ENCODE data around the gene ARHGEF16. TPM values are rescaled to one million over a fixed set of nuclear protein-coding genes. Genes with fewer than 3 reads are reported as not detected.

The ARHGEF16 gene
- total RNA-seq, 1 donor from 2014 or later: 20.3 TPM

DNA sequence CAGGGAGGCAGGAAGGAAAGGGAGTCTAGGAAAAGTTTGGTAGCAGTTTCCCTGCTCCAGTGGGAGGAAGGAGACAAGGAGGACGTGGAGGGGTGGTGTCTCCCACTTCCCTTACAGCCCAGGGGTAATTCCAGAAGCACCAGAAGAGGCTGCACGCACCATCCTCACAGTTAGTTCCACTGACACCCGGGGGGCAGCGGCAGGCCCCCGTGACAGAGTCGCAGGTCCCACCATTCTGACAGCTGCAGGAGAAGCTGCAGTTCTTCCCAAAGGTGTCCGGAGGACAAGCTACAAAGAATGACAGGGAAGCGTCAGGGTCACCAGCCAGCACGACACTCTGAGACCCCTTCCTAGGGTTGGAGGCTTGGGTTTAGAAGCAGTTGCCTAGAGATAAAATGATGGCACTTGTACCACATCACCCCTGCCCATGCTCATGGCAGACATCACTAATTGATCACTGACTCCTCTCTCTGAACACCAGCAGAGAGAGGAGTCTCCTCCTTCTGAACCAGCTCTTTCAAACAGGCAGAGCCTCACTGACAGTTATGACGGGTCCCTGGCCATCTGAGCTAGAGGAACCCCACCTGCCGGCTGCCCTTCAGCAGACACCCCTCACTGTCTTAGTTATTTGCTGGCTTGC lies 53.3 kb downstream of the ARHGEF16 start:
- Mint-ChIP-seq H3K27ac (no peak overlapping the region), H3K4me1 (no peaks in the 10 kb centered on the region), H3K9me3 (no peaks in the 10 kb centered on the region), H3K4me3 (no peak overlapping the region), H3K27me3 (ENCODE audit: low read depth) (no peaks in the 10 kb centered on the region), H3K36me3 (peaks cover 15% of the 10 kb centered on the region)
- TF ChIP-seq, protein P1, sequence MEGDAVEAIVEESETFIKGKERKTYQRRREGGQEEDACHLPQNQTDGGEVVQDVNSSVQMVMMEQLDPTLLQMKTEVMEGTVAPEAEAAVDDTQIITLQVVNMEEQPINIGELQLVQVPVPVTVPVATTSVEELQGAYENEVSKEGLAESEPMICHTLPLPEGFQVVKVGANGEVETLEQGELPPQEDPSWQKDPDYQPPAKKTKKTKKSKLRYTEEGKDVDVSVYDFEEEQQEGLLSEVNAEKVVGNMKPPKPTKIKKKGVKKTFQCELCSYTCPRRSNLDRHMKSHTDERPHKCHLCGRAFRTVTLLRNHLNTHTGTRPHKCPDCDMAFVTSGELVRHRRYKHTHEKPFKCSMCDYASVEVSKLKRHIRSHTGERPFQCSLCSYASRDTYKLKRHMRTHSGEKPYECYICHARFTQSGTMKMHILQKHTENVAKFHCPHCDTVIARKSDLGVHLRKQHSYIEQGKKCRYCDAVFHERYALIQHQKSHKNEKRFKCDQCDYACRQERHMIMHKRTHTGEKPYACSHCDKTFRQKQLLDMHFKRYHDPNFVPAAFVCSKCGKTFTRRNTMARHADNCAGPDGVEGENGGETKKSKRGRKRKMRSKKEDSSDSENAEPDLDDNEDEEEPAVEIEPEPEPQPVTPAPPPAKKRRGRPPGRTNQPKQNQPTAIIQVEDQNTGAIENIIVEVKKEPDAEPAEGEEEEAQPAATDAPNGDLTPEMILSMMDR (IDR thresholded peaks at IDR 0.05; ENCODE audit: unreplicated experiment): no peak
- no peak for DNase-seq (ENCODE audit: low spot score in 2 of 2, unreplicated experiment in 2 of 2)

DNA sequence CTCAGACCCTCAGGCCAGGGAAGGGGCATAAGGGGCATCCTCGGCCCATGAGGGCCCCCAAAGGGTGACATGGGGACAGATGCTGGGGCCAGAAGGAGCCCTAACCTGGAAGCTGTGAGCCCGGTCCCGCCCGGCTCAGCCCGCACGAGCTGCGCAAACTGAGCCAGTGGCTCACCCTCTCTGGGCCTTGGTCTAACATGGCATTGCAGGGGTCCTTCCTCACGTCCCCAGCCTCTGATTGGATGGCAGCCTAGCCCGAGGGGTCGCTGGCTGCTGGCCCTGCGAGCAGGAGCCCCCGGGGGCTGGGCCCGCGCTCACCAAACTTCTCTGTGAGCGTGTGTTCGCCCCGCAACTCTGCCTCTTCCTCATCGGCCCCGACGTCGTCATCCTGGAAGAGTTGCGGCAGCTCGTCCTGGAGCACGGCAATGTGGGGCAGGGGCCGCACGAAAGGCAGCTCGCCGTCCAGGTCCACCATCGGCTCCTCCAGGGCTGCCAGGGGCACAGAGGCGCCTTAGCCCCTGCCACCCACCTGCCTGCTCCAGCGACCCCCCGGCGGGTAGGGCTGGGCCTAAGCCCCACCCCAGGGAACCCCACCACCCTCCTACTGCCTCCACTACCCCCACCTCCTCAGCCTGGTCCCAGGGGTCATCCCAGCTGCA lies 54.4 kb downstream of the ARHGEF16 start:
- Mint-ChIP-seq H3K4me1 (no peaks in the 10 kb centered on the region), H3K36me3 (peaks cover 17% of the 10 kb centered on the region), H3K9me3 (no peaks in the 10 kb centered on the region), H3K27ac (no peak overlapping the region), H3K4me3 (no peak overlapping the region), H3K27me3 (ENCODE audit: low read depth) (no peaks in the 10 kb centered on the region)
- DNase-seq (ENCODE audit: low spot score in 2 of 2, unreplicated experiment in 2 of 2): no peak
- TF ChIP-seq, protein P1 (IDR thresholded peaks at IDR 0.05; ENCODE audit: unreplicated experiment): no peak

DNA sequence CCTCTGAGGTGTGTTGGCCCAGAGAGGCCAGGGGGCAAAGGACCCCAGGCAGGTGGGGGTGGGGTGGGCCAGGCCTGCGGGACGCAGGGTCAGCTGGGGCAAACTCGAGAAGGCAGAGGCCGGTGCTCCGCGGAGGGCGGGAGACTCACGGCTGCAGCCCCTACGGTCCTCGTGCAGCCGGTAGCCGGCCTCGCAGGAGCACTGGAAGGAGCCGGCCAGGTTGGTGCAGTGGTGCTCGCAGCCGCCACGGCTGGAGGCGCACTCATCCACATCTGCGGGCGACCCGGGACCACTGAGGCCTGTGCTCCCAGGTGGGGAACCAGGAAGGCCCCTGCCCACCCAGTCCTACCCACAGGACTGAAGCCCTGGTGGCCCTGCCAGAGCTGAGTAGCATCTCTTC lies 55.3 kb downstream of the ARHGEF16 start:
- no peak overlapping the region for H3K4me3 Mint-ChIP-seq
- TF ChIP-seq, protein P1 (IDR thresholded peaks at IDR 0.05; ENCODE audit: unreplicated experiment): no peak
- no peaks in the 10 kb centered on the region for H3K27me3 Mint-ChIP-seq (ENCODE audit: low read depth)
- H3K9me3 Mint-ChIP-seq: no peaks in the 10 kb centered on the region
- no peak overlapping the region for H3K27ac Mint-ChIP-seq
- DNase-seq (ENCODE audit: low spot score in 2 of 2, unreplicated experiment in 2 of 2): no peak
- peaks cover 17% of the 10 kb centered on the region for H3K36me3 Mint-ChIP-seq
- no peaks in the 10 kb centered on the region for H3K4me1 Mint-ChIP-seq

DNA sequence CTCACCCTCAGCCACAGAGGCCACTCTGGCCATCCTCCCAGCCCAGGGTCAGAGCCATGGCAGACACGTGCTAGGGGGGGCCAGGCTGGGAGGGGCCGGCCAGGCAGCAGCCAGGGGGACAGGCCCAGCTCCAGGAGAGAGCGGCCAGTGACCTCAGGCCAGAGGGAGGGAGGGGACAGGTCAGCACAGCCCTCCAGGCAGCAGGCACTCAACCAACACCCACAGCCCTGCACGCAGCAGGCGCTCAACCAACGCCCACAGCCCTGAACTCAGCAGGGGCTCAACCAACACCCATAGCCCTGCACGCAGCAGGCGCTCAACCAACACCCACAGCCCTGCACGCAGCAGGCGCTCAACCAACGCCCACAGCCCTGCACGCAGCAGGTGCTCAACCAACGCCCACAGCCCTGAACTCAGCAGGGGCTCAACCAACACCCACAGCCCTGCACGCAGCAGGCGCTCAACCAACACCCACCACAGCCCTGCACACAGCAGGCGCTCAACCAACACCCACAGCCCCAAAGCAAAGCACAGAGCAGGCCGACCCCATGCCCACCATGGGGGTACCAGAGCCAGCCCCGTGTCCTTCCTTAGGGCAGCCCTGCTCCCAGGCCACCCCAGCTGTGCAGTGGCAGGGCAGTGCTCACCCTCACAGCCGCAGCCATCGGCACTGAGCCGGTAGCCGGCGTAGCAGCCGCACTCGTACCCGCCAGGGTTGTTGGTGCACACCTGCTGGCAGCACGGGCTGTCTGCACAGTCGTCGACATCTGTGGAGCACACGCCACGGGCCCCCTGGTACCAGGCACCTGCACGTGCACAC lies 55.9 kb downstream of the ARHGEF16 start:
- no peaks in the 10 kb centered on the region for H3K9me3 Mint-ChIP-seq
- TF ChIP-seq, protein P1 (IDR thresholded peaks at IDR 0.05; ENCODE audit: unreplicated experiment): no peak
- H3K4me1 Mint-ChIP-seq: no peaks in the 10 kb centered on the region
- peaks cover 17% of the 10 kb centered on the region for H3K36me3 Mint-ChIP-seq
- no peak overlapping the region for H3K27ac Mint-ChIP-seq
- DNase-seq (ENCODE audit: low spot score in 2 of 2, unreplicated experiment in 2 of 2): no peak
- H3K4me3 Mint-ChIP-seq: no peak overlapping the region
- H3K27me3 Mint-ChIP-seq (ENCODE audit: low read depth): no peaks in the 10 kb centered on the region

DNA sequence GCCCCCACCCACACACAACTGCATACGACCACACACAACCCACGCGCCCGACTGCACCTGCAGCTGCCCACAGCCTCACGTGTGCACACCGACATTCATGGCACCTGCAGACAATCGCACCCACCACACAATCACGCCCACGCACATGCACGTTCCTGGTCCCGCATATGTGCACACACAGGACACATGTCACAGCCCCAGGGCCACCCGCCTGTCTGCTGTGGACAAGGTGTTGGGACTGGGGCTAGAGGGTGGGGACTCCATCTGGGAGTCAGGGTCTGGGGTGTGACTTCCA lies 56.4 kb downstream of the ARHGEF16 start:
- TF ChIP-seq, protein P1 (IDR thresholded peaks at IDR 0.05; ENCODE audit: unreplicated experiment): no peak
- H3K4me3 Mint-ChIP-seq: no peak overlapping the region
- no peak overlapping the region for H3K27ac Mint-ChIP-seq
- DNase-seq (ENCODE audit: low spot score in 2 of 2, unreplicated experiment in 2 of 2): no peak
- H3K36me3 Mint-ChIP-seq: peaks cover 17% of the 10 kb centered on the region
- no peaks in the 10 kb centered on the region for H3K27me3 Mint-ChIP-seq (ENCODE audit: low read depth)
- no peaks in the 10 kb centered on the region for H3K9me3 Mint-ChIP-seq
- H3K4me1 Mint-ChIP-seq: no peaks in the 10 kb centered on the region
